ENCODE results near the gene CAMSAP1.

Gene CAMSAP1

DNA sequence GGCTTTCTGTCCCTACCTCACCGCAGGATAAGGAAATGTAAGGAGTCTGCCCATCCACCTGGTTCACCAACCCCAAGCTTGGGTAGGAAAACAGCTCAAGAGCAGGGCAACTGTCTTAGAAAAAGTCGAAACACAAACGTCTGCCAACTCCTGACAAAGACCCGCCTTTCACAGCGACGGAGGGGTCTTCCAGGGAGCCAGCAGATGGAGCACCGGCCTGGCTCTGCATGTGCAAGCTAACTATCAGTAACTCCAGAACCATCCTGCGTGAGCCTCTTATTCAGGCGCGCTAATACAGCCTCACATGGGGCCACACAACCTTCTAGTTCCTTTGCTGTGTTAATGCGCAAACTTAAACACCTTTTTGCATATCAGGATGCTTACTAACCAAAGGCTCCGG is 26.9 kb downstream of the CAMSAP1 start:
- DNase-seq (ENCODE audit: low read depth), result no peak

GRCh38 chr9:135879619-135880018 is 27.7 kb downstream of the CAMSAP1 start:
- no peak for DNase-seq (ENCODE audit: low read depth)

DNA sequence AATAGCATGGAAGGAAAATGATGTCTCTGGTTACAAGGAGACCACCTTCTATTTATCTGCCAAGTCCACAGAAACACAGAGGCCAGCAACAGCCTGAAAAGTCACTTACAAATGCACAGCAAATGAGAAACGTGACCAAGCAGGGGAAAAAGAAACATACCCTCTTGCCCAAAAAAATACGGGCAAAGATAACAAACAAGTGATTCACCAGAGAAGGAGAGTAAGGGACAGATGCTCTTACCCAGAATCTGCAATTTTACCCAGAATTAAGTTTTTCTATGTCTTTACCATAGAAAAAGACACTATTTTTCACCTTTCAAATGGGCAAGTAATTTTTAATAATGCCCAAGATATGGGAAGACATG is 28.1 kb downstream of the CAMSAP1 start:
- DNase-seq (ENCODE audit: low read depth), result no peak

DNA sequence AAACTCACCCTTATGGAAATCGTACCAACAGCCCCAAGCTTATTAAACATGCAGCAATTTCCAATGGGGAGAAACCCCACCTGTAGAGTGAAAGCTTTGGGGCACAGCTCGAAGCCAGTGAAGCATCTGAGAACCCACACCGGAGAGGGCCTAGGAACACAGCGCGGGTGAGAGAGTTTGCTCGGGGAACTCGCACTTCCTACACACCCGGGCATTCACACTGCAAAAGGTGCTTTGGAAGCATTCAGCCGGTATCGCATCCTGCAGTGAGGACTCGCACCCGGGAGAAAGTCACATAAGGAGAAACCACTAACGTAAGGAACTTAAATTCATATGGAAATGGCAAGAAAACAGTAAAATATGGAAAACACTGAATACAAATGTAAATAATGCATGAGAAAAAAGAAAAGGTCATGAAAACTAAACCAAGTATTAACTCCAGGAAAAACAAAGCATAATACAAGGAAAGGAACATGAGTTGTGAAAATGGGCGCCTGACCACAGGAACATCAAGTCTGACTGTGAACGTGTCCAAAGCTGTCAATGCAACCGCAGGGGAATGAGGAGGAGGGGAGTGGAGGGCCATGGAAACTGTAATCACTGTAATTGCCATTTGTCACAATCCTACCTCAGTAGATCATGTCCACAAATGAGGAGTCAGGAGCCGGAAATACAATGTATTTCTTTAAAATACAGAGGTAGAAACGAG is 28.7 kb downstream of the CAMSAP1 start:
- no peak for DNase-seq (ENCODE audit: low read depth)

DNA sequence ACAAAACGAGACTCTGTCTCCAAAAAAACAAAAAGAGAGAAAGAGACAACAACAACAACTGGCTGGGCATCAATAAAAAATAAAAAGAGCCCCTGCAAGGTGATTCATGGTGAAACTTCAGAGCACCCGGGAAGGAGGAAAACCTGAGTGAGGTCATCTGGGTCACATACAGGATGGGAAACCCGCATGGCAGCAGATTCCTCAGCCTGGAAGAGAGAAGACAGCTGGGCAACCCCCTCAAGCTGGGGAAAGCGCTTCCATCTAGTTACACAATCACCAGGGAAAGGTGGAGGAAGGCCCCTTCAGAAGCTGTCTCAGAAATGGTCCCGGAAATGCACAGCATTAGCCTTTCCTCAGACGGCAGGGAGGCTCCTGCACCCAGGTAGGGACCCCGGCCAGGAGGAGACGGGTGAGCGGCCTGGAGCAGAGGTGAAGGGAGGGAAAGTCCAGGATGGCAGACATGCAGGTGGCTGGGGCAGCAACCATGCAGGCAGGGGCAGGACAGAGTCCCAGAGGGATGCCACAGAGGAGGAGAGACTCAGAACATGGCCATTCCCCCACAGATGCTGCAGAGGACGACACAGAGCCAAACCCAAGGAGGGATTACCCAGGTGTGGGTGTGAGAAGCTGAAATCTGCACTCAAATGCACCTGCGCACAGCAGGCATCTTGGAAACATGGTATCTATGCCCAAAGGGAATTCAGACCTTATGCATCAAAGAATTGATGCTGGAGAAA is 29.4 kb downstream of the CAMSAP1 start:
- no peak for DNase-seq (ENCODE audit: low read depth)

DNA sequence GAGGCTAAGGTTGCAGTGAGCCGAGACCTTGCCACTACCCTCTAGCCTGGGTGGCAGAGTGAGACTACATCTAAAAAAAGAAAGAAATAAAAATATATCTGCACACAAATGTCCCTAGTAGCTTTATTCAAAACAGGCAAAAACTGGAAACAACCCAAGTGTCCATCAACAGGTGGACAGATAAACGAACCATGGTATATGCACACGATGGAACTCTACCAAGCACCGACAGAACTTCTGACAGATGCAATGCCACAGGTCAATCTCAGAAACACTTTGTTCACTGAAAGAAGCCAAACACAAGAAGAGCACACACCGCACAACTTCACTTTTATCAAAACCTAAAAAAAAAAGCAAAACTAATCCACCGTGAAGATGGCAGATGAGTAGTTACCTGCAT is 30.4 kb downstream of the CAMSAP1 start:
- no peak for DNase-seq (ENCODE audit: low read depth)

- DNase-seq (ENCODE audit: low read depth), result no peak
These were observed 32.5 kb downstream of the CAMSAP1 start for GRCh38 chr9:135874859-135875258.

DNA sequence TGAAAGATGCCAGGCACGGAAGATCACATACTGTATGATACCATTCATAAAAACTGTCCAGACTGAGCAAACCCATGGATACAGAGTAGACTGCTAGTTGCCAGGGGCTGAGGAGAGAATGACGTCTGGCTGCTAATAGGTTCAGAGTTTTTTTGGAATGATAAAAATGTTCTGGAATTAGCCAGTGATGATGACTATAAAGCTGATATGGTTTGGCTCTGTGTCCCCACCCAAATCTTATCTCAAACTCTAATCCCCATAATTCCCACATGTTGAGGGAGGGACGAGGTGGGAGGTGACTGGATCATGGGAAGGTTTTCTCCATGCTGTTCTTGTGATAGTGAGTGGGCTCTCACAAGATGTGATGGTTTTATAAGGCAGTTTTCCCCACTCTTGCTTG is 37.4 kb downstream of the CAMSAP1 start:
- no peak for DNase-seq (ENCODE audit: low read depth)

GRCh38 chr9:135865531-135865930 is 41.8 kb downstream of the CAMSAP1 start:
- no peak for DNase-seq (ENCODE audit: low read depth)

GRCh38 chr9:135864447-135865049 is 42.8 kb downstream of the CAMSAP1 start:
- peak; percentile 62 for DNase-seq (ENCODE audit: low read depth)

DNA sequence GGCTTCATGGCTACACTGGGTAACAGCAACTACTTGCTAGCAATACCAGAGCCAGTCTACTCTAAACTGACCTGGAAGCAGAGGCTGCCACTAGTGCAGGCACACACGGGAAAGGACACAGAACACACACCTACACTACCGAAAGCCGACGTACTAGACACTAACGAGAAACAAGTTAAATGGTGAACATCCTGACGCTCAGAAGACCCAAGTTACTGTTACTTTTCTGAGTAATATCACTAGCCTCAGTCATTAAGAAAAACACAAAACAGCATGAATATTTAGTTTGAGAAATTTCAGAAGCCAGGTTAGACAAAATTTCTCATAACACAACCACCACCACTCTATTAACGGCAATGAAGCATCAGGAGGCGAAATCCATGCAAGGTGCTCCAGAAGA is 44.5 kb downstream of the CAMSAP1 start:
- no peak for DNase-seq (ENCODE audit: low read depth)

DNA sequence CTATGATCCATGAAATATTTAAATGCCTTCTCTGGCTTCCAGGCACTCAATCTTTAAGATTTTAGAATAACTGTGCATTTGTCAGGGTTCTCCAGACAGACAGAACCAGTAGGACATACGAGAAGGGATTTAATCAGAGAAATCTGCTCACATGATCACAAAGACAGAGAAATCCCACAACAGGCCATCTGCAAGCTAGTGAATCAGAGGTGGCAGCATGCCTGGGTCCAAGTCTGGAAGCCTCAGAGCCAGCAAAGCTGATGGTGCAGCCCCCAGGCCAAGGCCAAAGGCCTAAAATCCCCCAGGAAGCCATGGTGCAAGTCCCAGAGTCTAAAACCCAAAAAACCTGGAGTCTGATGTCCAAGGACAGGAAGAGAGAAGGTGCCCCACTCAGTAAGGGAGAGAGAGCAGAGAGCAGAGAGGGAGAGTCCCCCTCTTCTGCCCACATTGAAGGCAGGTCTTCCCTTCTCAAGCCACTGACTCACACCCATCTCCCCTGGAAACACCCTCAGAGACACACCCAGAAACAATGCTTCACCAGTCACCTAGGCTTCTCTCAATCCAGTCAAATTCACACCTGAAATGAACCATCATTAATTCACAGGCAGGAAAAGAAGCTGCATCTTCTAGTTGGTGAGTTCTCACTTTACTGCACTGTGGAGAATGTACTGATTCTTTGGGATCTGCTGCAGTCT is 48.7 kb downstream of the CAMSAP1 start:
- DNase-seq (ENCODE audit: low read depth), result no peak

DNA sequence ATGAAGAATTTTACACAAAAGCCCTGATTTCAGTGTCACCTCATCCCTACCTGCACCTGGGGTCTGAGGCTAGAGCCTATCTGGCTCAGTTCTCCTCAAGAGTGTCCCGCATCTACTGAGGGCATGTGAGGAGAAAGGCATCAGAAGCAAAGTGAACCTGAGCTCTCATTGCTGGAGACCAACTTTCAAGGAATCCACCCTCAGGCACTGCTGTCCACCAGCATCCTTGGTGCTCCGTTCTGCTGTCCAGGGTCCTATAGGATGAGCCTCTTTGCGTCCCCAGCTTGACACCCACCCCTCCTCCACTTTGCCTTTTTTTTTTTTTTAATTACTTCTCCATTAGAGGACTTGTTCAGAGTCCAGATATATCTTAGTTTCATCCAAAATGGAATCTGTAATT is 49.5 kb downstream of the CAMSAP1 start:
- DNase-seq (ENCODE audit: low read depth), result no peak

GRCh38 chr9:135857371-135857786 is 50.0 kb downstream of the CAMSAP1 start:
- no peak for DNase-seq (ENCODE audit: low read depth)

DNA sequence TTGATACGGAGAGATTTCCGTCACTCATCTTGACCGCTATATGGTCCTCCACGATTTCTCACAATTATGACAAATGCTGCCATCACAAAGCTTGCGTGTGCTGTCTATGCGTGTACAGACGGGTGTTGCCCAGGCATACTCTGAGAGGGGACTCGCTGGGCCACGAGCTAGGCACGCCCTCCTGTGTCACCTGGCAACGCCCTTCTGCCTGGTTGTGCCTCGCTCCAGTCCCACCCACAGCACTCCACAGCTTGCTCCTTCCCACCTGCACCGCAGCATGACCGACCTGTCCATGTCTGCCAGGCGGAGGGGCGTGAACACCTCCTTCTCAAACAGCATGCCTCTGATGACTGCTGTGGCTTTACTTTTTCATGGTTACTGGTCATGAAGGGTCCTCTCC is 55.6 kb downstream of the CAMSAP1 start:
- DNase-seq (ENCODE audit: low read depth), result no peak

DNA sequence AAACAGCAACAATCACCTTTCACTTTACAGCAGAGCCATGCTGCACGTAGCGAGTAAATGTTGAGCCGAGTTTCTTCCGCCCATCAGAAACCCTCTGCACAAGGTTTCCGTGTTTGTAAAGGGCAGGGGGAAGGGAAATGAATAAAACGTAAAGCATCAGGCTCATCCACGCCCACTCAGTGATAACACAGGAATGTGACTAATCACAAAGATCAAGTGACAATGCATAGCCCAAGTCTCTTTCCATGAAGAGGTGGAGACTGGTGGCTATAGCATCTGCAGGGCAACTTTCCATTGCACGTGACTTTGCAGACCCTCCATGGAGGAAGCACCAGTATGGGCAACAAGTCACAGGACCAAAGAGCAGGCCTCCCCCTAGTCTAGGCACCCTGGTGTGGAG is 56.6 kb downstream of the CAMSAP1 start:
- DNase-seq (ENCODE audit: low read depth), result no peak

GRCh38 chr9:135849181-135849580 is 58.2 kb downstream of the CAMSAP1 start:
- no peak for DNase-seq (ENCODE audit: low read depth)

DNA sequence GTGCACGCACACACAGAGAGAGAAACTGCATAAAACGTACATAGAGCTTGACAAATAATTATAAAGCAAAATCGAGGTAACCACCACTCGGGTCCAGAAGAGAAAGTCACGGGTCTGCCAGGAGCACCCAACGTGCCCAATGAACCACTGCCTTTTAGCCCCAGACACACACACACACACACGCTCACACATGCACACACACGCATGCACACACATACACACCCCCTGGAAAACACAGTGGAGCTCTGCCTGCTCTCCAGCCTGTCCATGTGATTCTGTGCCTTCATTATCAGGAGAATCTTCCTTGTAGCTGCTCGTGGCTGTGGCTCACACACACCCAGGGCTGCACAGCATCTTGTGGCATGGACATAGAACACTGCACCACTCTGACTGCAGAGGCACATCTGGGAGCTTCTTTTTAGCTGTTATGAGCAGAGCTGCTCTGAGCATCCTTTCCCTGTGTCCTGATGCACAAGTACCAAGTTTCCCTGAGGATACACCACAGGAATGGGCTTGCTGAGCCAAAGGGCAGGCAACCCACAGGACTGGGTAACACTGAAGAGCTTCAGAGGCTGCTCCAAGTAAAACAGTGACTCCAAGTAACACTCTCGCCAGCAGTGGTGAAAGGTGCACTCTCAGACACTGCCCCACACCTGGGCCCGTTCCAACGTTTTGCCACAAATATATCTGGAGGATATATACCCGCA is 58.9 kb downstream of the CAMSAP1 start:
- no peak for DNase-seq (ENCODE audit: low read depth)

DNA sequence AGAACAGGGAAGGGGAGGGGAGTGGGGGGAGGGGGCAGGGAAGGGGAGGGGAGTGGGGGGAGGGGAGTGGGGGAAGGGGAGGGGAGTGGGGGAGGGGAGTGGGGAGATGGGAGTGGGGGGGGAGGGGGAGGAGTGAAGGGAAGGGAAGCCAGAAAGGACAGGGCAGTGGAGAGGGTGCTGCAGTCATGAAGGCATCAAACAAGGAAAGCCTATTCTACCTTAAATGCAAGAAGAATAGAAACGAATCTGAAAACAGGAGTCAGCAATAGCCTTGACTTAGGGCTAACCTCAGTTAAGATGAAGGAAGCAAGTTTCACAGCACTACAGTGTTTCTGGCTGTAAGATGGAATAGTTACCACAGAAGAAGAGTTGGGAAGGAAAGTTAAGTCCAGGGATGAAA is 59.5 kb downstream of the CAMSAP1 start:
- no peak for DNase-seq (ENCODE audit: low read depth)

GRCh38 chr9:135840539-135840938 is 66.8 kb downstream of the CAMSAP1 start:
- no peak for DNase-seq (ENCODE audit: low read depth)

DNA sequence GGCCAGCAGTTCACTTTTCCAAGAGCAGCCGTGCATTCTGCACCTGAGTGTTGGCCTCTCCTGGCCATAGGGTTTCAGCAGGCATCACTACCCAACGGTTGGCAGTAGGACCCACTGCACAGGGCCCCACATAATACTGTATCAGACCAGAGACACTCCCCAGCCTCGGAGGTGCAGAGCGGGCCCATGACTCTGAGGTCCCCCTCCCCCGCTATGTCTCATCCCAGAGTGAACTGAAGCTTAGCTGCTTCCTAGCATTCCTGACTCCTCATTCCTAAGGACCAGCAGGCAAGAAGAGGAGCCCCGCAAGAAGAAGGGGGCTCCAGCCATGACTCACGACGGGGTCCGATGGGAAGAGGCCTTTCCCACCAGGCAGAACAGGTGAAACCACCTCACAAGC is 67.2 kb downstream of the CAMSAP1 start:
- no peak for DNase-seq (ENCODE audit: low read depth)

DNA sequence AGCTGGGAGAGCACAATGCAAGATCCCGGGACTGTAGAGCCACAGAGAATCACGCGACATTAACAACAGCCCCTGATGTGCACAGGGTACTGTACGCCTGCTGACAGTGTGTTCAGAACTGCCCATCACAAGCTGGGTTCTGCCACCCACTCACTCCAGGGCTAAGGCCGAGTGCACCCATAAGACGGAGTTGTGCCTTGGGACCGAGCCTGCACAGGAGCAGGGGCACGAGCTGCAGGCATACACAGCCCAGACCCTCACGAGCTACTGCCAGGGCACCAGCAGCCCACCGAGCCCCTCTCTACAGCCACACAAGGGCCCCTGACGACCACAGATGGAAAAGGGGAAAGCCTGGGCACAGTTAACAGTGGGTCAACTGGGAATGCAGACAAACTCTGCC is 67.8 kb downstream of the CAMSAP1 start:
- no peak for DNase-seq (ENCODE audit: low read depth)

Measured in stimulated activated CD8-positive, alpha-beta memory T cell treated with anti-CD3 and anti-CD28 coated beads, Interleukin-4, amount 100 ng/mL, for 24 hours (primary cell).